IMR-90 (cell line): ENCODE measurements around the gene IFI27L2. TPM values are rescaled to one million over a fixed set of nuclear protein-coding genes. Genes with fewer than 3 reads are reported as not detected.
"Not testable (repeated sequence)": the region's sequence is repeated elsewhere in the genome, so short reads cannot be mapped to it uniquely, and the experiment has no call there.

Source experiments
- ATAC-seq: fragments of 200-7000 bp; cut with Tn5 transposase; 2 replicates; pipeline ENCODE4 v1.9.1; 2020; ENCODE audit warnings: low read depth, mild to moderate bottlenecking, moderate library complexity
- BruUV-seq: library from RNA; stranded (reverse); fragments of 400-500 nt; replicated peaks from 2 replicates; lab custom pipeline; 2021; lab: Mats Ljungman, UMichigan
- CTCF ChIA-PET: fragments of 300-600 bp; formaldehyde crosslinking; extraction: SDS; loops from one replicate; lab custom pipeline; 2021; ENCODE audit warnings: antibody characterized with exemption; lab: Yijun Ruan, JAX
- POLR2A ChIA-PET: fragments of 300-600 bp; sonication (Branson Sonifier 250); formaldehyde crosslinking; loops from one replicate; lab custom pipeline; 2022; ENCODE audit warnings: antibody characterized with exemption; ENCODE audit not compliant: unreplicated experiment; lab: Charles Lee
- DNase-seq: peaks from one replicate; pipeline ENCODE4 v3.0.0; 2013
- H2AFZ ChIP-seq: replicated peaks from 2 replicates; pipeline ENCODE3; 2013; ENCODE audit warnings: low read length, mild to moderate bottlenecking; ENCODE audit not compliant: poor library complexity
- H2AK5ac ChIP-seq: 2 replicates; pipeline ENCODE4 v1.6.1; 2013; ENCODE audit warnings: low read depth, low read length, inconsistent platforms
- H2AK9ac ChIP-seq: replicated peaks from 2 replicates; pipeline ENCODE3; 2013; ENCODE audit warnings: mild to moderate bottlenecking, low read depth, low read length, moderate library complexity; ENCODE audit not compliant: poor library complexity
- H2BK120ac ChIP-seq: 2 replicates; pipeline ENCODE4 v1.6.1; 2013; ENCODE audit warnings: low read depth, low read length, inconsistent platforms
- H2BK15ac ChIP-seq: 3 replicates; pipeline ENCODE4 v1.6.1; 2013; ENCODE audit warnings: low read depth, low read length, inconsistent platforms
- H2BK20ac ChIP-seq: 2 replicates; pipeline ENCODE4 v1.6.1; 2013; ENCODE audit warnings: low read depth, mild to moderate bottlenecking, inconsistent platforms, low read length, moderate library complexity
- H2BK5ac ChIP-seq: 2 replicates; pipeline ENCODE4 v1.6.1; 2013; ENCODE audit warnings: mild to moderate bottlenecking, low read depth, low read length, inconsistent platforms; ENCODE audit not compliant: poor library complexity, severe bottlenecking
- H3K14ac ChIP-seq: replicated peaks from 2 replicates; pipeline ENCODE4 v1.6.1; 2013; ENCODE audit warnings: low read depth, low read length, inconsistent platforms
- H3K18ac ChIP-seq: 2 replicates; pipeline ENCODE4 v1.6.1; 2013; ENCODE audit warnings: low read depth, low read length, control low read depth
- H3K23ac ChIP-seq: 2 replicates; pipeline ENCODE4 v1.6.1; 2013; ENCODE audit warnings: low read depth, low read length, inconsistent platforms
- H3K27ac ChIP-seq: 2 replicates; pipeline ENCODE4 v1.5.1; 2013; ENCODE audit warnings: mild to moderate bottlenecking, control low read depth, low read length; ENCODE audit not compliant: insufficient read depth
- H3K27me3 ChIP-seq: 2 replicates; pipeline ENCODE4 v1.6.1; 2013; ENCODE audit warnings: low read length; ENCODE audit not compliant: control insufficient read depth, insufficient read depth
- H3K36me3 ChIP-seq: 2 replicates; pipeline ENCODE4 v1.6.1; 2013; ENCODE audit warnings: low read length, mixed read lengths; ENCODE audit not compliant: control insufficient read depth, insufficient read depth
- H3K4ac ChIP-seq: 2 replicates; pipeline ENCODE4 v1.6.1; 2013; ENCODE audit warnings: low read depth, low read length, inconsistent platforms
- H3K4me1 ChIP-seq: 2 replicates; pipeline ENCODE4 v1.6.1; 2013; ENCODE audit warnings: low read length, mixed read lengths; ENCODE audit not compliant: control insufficient read depth, insufficient read depth
- H3K4me2 ChIP-seq: 2 replicates; pipeline ENCODE4 v1.6.1; 2013; ENCODE audit warnings: low read depth, mild to moderate bottlenecking, control low read depth, low read length, moderate library complexity
- H3K4me3 ChIP-seq: 2 replicates; pipeline ENCODE4 v1.5.1; 2013; ENCODE audit warnings: low read depth, mild to moderate bottlenecking, control low read depth, low read length, moderate library complexity; ENCODE audit not compliant: insufficient read depth
- H3K56ac ChIP-seq: 2 replicates; pipeline ENCODE4 v1.6.1; 2013; ENCODE audit warnings: low read length, inconsistent platforms; ENCODE audit not compliant: insufficient read depth; ENCODE audit errors: extremely low read depth
- H3K79me1 ChIP-seq, 2 experiments: 2 replicates each; pipeline ENCODE4 v1.6.1; 2013; ENCODE audit warnings: low read length in 2 of 2, inconsistent platforms in 1 of 2, low read depth in 1 of 2
- H3K9ac ChIP-seq: 2 replicates; pipeline ENCODE4 v1.6.1; 2013; ENCODE audit warnings: low read depth, low read length, control low read depth
- H3K9me1 ChIP-seq: 2 replicates; pipeline ENCODE4 v1.6.1; 2013; ENCODE audit warnings: low read length, inconsistent platforms; ENCODE audit not compliant: insufficient read depth
- H3K9me3 ChIP-seq: 2 replicates; pipeline ENCODE4 v1.6.1; 2013; ENCODE audit warnings: low read length; ENCODE audit not compliant: control insufficient read depth, insufficient read depth
- H4K20me1 ChIP-seq: 2 replicates; pipeline ENCODE4 v1.6.1; 2013; ENCODE audit warnings: low read length, inconsistent platforms; ENCODE audit not compliant: insufficient read depth
- H4K5ac ChIP-seq: 2 replicates; pipeline ENCODE4 v1.6.1; 2013; ENCODE audit warnings: mild to moderate bottlenecking, low read depth, low read length, control low read depth
- H4K8ac ChIP-seq, 2 experiments: 2 replicates each; pipeline ENCODE4 v1.6.1; 2013; ENCODE audit warnings: low read depth in 2 of 2, low read length in 2 of 2, control low read depth in 1 of 2, inconsistent platforms in 1 of 2
- H4K91ac ChIP-seq: 2 replicates; pipeline ENCODE4 v1.6.1; 2013; ENCODE audit warnings: low read depth, low read length, inconsistent platforms; ENCODE audit not compliant: insufficient read depth
- WGBS, 2 experiments: methylation state at CpG; one replicate each; pipeline versions ENCODE4 v1.1.5 to v1.1.7; 2013; ENCODE audit warnings: missing lambda C conversion rate in 2 of 2; ENCODE audit not compliant: insufficient read length in 1 of 2; ENCODE audit errors: extremely low coverage in 2 of 2; 5-methylcytosine and 5-hydroxymethylcytosine counted together
- dilution Hi-C: fragments of 300-500 bp; cut with HindIII; formaldehyde crosslinking; loops from one replicate; pipeline ENCODE4 v1.14.3; 2018; ENCODE audit warnings: low sequenced_read_pairs; ENCODE audit not compliant: unreplicated experiment
- in situ Hi-C: fragments of 300-500 bp; cut with MboI; formaldehyde crosslinking; loops from 3 replicates; pipeline ENCODE4 v1.14.3; 2019; ENCODE audit warnings: low sequenced_read_pairs, inconsistent platforms, mixed read lengths
- intact Hi-C: fragments of 100-400 bp; cut with micrococcal nuclease; formaldehyde crosslinking; loops from 2 replicates; pipeline ENCODE4 v1.10.0; 2022
- polyA plus RNA-seq, 3 experiments: library from polyadenylated mRNA; depleted of rRNA; stranded (reverse); fragments of >200 nt; gene quantifications; 2 replicates each; pipeline ENCODE4 v1.2.3, GENCODE V29; 2012; ENCODE audit warnings: low replicate concordance in 1 of 3
- total RNA-seq: library from RNA; depleted of rRNA; stranded (reverse); fragments of >200 nt; gene quantifications from 2 replicates; pipeline ENCODE4 v1.2.3, GENCODE V29; 2012

IFI27L2 gene
- total and polyA plus RNA-seq, 2 of the 4 experiments (the other 2 are of a cell fraction) = 43.0 to 187 TPM

- BruUV-seq, H3K4me3 ChIP-seq, H3K14ac ChIP-seq, DNase-seq, H2BK15ac ChIP-seq, H3K56ac ChIP-seq, POLR2A ChIA-PET, intact Hi-C loops, dilution Hi-C loops, H2AK5ac ChIP-seq, H3K9ac ChIP-seq, ATAC-seq, CTCF ChIA-PET, H4K8ac ChIP-seq, H2AK9ac ChIP-seq, in situ Hi-C loops, H3K18ac ChIP-seq, H3K4me1 ChIP-seq, H3K9me1 ChIP-seq, H2BK5ac ChIP-seq, H3K4me2 ChIP-seq, H3K9me3 ChIP-seq, H4K5ac ChIP-seq, H2BK120ac ChIP-seq, H4K20me1 ChIP-seq, H3K79me1 ChIP-seq, H4K91ac ChIP-seq, H3K27ac ChIP-seq, H3K23ac ChIP-seq, H3K36me3 ChIP-seq, H2BK20ac ChIP-seq, H2AFZ ChIP-seq, H3K4ac ChIP-seq: not testable (repeated sequence)
- peaks cover 13% of the 10 kb centered on the region for H3K27me3 ChIP-seq
- no CpG with 5 or more reads among the region's 1 CpG for WGBS, 2 experiments
Measured at GRCh38 chr14:94156143-94156542, 26.7 kb upstream of the IFI27L2 start.
